Stimulated activated CD4-positive, alpha-beta T cell treated with anti-CD3 and anti-CD28 coated beads, TNF-alpha, amount 100 ng/mL, for 1 hour (primary cell): Measurements from ENCODE around the gene RAD9A.

Experiments used
- DNase-seq, 3 donors: peaks; one replicate each; pipeline ENCODE4 v3.0.0-alpha.2; 2020; ENCODE audit warnings: low read depth in 3 of 3, low spot score in 1 of 3

The RAD9A gene

DNA sequence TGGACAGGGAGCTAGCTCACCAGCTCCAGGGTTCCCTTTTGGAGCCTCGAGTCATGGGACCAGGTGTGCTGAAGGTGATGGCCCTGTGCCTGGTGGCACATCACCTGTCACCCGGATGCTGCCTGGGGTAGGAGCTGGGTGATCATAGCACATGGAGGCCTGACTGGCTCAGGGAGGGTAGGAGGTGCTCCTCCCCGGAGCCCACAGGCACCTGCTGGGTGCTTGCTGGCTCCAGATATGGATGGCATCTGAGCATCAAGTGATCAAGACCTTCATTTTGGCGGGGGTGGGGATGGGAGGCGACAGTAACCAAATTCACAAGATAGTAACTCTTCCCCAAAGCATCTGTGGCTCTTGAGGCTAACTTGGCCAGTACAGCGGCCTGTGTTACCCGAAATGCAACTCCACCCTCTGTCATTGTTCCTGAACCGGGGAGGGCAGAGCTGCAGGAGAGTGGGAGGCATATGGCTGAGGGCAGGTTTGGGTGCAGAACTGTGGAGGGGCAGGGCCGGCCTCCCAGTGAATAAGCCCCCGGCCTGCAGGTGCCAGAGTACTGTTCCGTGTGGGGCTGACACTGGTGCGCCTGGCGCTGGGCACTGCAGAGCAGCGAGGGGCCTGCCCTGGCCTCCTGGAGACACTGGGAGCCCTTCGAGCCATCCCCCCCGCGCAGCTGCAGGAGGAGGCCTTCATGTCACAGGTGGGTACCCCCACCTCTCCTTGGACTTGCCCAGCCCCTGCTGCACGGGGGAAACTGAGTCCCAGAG, 16.8 kb downstream of the RAD9A start:
- DNase-seq = no peak

DNA sequence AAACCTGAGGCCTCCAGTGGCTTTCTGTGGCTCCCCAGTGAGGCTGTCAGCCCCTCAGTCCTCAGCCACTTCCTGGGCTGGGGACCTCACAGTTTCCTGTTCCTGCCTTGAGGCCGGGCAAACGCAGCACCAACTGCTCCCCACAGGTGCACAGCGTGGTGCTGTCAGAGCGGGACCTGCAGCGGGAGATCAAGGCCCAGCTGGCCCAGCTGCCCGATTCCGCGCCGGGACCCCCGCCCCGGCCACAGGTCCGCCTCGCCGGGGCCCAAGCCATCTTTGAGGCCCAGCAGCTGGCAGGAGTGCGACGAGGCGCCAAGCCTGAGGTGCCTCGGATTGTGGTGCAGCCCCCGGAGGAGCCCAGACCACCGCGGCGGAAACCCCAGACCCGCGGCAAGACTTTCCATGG, 17.5 kb downstream of the RAD9A start:
- DNase-seq = peak in 2 of 3 donors; percentile 45 to 56

DNA sequence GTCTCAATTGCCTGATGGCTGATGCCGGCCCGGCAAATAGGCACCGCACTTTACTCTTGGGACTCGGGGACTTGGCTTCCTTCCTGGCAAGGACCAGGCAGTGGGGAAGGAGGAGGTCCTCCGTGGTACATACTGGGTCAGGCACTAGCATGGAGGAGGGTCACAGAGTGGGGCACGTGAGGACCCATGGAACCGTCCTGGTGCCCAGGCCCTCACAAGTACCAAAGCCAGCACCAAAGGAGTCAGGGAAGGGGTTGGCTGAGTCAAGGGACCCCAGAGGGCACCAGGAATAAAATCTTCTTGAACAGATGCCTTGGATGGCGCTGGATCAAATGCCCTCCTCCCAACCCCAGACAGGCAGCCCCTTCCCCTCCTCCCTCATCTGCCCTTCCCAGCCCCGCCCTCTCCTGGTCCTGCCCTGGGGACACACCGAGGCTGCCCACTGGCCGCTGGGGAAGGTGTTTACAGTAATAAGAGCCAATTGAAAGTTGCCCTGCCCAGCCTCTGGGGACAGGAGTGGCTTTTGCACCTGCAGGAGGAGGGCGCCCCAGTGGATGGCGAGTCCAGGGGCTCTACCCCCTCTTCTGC, 18.1 kb downstream of the RAD9A start:
- no peak for DNase-seq

DNA sequence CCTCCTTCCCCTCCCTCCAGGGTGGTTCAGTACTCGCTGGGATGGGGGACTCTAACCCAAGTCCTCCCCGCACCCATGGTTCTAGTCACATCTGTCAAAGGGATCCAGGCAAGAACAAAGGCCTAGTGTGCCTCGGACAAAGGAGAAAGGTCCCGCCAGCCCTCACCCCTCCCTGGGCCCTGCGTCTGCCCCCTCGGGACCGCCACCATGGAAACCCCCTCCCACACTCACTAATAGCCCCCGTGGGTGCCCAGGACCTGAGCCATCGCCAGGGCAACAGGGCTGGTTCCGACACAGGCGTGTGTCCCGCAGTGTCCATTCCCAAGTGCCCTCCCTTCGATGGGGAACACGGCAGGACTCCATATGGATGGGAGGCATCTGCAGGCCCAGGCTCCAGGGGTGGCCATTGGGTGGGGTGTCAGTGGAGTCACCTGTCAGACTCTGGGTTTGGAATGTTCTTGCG, 18.6 kb downstream of the RAD9A start:
- no peak for DNase-seq

DNA sequence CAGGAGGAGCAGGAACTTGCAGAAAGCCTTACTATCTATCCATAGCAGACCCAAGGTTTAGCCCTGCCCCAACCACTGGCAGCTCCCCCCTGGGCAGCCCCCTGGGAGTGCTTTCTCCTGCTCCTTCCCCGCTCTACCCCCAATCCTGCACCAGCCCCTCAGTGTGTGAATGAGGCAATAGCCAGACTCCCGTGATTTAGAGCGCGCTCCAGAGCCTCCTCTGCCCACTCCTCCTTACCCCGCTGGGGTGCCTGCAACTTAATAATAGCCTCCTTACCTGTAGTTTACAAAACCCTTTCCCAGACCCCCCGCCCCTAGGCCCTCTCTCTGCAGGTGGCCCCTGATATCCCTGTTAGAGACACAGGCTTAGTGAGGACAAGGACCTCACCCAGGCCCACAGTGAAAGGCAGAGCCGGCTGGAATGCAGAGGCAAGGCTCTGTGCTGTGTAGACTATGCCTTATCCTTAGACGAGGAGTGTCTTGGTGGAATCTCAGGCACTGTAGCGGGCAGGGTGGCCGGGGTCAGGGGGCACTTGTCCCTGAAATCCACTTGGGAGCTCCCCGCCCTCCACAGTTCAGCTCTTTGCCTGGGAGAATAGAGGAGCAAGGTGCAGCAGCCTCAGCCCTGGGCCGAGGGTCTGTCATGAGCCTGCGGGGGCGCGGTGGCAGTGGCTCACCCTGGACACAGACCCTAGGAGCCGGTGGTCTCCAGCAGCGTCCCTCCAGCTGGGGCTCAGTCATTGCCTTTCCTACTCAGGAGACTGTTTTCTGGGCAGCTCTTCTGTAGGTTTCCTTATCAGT, 19.4 kb downstream of the RAD9A start:
- no peak for DNase-seq

DNA sequence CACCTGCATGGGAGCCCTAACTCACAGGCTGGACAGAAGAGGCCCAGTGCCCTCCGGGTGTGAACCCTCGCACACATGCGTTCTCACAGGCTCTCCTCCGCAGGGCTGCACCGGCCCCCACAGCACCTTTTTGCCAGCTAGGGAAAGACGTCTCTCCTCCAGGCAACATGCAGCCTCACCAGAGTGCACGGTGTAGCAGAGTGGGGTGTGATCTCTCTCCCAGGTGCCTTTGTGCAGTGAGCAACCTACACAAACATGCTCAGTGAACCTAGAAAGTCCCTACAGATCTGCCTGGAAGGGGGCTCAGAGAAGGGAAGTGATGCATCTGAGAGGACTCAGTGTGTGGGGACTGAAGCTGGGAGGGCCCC, 20.0 kb downstream of the RAD9A start:
- DNase-seq = no peak

DNA sequence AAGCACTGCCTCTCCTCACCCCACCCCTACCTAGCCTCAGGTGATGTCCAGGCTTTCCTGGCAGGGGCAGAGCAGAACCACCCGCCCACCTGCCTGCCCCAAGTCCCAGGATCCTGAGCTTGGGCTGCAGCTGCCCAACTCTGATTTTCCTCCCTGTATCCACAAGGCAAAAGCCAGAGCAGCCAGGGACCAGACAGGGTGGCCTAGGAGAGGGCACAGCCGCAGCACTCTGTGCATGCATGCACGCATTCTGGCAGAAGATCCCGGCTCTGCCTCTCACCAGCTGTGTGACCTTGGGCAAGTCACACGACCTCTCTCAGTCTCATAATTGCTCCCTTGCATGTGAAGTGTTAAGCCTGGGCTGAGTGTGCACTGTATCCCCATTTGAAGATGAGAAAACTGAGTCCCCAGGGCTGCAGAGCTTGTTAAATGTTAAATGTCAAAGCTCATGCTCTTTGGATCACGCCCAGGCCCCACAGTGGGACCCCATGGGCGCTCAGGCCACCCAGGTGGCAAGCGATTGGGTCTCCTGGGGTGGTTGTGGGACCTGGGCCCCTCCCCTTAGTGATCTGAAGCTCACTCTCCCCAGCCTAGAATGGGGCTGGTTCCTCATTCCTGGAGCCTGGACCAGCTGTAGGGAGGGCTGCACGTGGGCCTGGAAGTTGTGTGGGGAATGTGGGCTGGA, 20.9 kb downstream of the RAD9A start:
- DNase-seq = no peak

DNA sequence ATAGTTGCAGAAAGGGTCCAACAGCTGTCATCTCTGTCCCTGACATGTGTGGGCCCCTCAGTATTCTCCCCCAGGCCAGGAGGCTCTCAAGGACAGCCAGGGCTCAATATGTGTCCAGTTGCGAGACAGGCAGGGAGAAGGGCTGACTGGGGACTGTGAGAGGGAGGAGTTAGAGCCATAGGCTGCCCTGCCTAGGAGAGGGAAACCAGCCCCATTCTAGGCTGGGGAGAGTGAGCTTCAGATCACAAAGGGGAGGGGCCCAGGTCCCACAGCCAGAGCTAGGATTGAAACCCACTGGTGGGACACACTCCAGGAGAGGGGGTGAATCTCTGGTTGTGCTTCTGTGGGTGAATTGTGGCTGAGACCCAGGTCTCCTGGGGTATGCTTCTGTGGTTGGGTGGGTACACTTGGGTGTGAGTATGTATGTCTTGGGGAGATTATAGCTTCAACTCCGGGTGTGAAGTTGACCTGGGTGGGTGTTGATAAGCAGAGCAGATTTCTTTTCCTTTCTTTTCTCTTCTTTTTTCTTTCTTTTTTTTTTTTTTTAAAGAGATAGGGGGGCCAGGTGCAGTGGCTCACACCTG, 21.6 kb downstream of the RAD9A start:
- no peak for DNase-seq

DNA sequence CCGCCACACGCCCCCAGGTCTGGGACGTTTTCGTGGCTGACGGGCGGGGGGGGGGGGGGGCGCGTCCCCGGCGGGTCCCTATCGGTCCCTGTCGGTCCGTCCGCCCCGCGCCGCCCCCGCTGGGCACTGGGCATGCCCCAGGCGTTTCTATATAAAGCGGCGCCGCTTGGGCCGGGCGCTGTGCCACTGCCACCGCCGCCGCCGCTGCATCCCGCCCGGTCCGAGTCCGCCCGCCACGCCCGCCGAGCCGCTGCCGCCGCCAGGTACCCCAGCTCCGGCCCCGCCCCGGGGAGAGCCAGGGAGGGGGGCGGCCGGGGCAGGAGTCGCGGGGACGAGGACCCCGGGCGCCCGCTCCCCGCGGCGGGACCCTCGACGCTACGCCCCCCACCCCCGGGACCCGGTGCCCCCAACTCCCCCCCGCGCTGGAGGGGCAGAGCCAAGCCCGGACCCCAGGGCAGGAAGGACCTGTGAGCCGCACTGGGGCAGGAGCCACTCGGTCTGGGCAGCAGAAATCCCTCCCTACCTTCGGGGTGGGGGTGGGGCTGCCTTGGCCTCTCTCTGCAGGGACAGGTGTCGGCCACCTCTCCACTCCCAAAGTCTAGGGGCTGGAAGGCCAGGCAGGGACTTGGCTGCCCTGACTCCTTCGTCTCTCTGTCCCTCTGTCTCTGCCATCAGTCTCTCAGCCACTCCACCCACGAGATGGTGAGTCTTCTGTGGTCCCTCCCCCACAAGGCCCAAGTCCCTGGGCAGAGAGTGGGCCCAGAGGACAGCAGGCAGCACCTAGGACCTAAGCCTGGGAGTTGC, 23.9 kb downstream of the RAD9A start, which contains the start of gene CARNS1:
CARNS1 (plus strand) TSS at position 178 of the 804 bp plus-strand sequence; CDS start at position 700, 522 bp downstream.
- DNase-seq = no peak

DNA sequence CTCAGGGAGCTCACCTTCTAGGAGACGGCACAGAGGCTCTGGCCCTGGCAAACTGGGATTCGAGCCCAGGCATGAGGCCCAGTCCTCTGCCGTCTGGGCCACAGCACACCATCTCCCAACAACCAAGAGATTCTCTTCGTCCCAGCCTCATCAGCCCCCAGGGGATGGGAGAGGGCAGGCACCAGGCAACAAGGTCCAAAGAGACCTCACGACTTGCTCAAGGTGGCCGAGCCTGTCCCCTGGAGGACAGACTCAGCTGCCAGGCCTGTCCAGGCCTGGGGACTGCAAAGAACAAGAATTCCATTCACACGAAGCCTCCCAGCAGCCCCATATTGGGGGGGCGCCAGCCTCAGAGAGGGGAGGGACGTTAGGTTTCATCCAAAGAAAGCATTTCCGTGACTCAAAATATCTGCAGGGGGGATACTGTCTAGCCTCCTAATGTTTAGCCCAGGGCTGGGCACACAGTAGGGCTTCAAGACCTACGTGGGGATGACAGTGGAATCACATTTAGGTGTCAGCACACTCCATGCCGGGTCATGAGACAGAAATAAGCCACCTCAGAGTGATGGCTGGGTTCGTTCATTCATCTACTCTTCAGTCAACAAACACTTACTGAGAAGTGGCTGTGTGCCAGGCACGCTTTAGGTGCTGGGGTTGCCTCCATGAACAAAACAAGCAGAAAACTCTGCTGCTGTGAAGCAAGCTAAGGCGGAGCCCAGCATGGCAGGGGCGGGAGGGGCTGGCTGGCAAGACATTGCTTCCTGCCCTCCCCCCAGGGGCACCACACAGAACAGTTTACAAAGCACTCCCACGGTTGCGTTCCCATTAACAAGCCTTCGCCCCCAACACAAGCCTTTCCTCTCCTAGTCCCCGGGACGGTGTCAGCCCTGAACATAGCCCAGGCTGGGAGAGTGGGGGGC, 24.9 kb downstream of the RAD9A start:
- DNase-seq = peak in 2 of 3 donors; percentile 72 to 74

DNA sequence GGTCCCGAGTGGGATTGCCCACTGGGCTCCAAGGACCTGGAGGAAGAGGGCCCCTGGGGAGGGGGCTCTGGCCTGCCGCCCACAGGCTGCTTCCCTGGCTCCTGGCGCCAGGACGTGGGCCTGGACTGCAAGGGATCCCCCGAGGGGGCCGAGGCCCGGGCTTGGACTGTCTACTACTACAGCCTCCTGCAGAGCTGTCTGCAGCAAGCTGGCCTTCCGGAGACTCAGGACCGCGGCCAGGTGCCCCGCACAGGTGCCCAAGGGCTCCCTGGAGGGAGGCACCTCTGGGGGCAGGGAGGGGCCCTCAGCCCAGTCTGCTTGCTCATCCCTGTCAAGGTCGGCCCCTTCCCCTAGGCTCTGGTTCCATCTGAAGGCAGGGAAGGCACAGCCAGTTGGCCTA, 25.6 kb downstream of the RAD9A start:
- no peak for DNase-seq

DNA sequence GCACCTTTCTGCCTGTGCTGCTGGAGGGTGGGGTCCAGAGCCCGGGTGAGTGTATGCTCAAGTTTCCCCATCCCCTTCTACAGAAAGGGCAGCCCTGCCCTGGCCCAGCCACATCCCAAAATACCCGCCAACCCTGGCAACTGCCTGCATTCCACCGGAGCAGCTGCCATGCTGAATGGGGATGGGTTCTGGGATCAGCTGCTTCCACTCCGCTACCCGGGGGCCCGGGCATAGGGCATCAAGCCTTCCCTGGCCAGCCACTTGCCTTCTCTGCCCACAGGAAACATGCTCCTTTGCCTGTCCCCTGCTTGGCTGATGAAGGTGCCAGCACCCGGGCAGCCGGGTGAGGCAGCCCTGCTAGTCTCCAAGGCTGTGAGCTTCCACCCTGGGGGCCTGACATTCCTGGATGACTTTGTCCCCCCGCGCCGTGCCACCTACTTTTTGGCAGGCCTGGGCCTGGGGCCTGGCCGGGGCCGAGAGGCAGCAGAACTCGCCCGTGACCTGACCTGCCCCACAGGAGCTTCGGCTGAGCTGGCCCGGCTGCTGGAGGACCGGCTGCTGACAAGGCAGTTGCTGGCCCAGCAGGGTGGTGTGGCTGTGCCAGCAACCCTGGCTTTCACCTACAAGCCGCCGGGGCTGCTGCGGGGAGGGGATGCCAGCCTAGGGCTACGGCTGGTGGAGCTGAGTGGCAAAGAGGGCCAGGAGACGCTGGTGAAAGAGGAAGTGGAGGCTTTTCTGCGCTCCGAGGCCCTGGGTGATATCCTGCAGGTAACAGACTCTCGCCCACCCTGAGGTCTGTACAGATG, 26.9 kb downstream of the RAD9A start:
- no peak for DNase-seq

DNA sequence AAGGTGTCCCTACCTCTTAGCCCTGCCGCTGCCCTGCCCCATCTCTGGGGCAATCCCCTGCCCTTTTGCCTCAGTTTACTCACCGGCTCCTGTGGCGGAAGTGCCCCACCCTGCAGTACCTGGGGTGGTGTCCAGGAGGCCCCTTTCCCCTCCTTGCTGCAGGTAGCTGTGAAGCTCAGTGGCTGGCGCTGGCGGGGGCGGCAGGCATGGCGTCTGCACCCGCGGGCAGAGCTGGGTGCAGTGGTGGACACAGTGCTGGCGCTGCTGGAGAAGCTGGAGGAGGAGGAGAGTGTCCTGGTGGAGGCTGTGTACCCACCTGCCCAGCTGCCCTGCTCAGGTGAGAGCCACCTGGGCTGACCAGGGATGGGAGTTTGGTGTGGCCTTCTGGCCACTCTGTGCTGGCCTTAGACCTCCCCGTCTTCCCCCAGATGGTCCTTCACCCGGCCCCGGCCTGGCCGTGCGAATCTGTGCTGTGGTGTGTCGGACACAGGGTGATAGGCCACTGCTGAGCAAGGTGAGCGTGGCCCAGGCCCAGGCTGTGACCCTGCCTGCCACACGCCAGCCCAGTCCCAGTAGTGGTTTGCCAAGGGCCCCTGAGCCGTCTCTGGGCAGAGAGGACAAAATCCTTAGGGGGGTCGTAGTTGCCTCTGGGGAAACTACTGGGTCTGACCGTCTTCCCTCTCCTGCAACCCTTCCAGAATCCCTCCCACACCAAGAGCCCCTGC, 27.7 kb downstream of the RAD9A start:
- DNase-seq = no peak

DNA sequence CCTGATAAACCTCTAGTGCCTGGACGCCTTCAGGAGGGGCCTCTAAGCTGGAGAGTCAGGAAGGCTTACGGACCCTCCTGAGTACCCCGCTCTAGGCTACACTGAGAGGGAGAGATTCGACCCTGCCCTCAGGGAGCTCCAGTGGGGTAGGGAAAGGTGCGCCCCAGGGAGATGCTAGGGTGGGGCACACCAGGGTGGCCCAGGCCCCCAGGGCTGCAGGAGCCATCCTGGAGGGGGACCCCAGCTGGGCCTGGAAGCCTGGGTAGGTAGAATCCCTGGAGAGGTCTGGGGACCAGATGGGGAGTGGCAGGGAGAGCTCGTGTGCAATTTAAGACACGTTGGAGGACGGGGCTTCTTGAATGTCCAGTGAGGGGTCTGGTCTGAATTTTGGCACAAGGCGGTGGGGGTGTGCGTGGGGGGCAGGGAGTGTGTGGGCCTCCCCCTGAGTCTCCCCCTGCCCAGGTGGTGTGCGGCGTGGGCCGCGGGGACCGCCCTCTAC, 28.4 kb downstream of the RAD9A start:
- DNase-seq = no peak

DNA sequence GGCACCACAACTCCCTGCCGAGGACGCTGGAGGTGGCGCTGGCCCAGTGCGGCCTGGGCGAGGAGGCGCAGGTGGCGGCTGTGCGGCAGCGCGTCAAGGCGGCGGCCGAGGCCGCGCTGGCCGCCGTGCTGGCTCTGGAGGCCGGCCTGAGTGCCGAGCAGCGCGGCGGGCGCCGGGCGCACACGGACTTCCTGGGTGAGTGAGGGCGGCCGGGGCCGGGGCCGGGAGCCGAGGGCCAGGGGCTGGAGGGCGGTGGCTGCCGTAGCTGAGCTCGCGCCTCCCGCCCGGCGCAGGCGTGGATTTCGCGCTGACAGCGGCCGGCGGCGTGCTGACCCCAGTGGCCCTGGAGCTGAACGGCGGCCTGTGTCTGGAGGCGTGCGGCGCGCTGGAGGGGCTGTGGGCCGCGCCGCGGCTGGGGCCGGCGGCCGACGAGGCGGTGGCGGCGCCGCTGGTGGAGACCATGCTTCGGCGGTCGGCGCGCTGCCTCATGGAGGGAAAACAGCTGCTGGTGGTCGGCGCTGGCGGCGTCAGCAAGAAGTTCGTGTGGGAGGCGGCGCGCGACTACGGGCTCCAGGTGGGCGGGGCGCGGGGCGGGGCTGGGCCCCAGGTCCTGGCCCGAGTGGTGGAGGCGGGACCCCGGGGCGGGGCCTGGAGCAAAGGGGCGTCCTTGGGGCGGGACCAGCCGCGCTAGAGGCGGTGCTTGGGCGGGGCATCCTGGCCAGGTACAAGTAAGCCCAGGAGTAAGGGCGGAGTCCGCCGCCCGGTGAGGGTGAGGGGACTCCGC, 29.1 kb downstream of the RAD9A start:
- DNase-seq = peak; percentile 98 to 100 (median 99)

DNA sequence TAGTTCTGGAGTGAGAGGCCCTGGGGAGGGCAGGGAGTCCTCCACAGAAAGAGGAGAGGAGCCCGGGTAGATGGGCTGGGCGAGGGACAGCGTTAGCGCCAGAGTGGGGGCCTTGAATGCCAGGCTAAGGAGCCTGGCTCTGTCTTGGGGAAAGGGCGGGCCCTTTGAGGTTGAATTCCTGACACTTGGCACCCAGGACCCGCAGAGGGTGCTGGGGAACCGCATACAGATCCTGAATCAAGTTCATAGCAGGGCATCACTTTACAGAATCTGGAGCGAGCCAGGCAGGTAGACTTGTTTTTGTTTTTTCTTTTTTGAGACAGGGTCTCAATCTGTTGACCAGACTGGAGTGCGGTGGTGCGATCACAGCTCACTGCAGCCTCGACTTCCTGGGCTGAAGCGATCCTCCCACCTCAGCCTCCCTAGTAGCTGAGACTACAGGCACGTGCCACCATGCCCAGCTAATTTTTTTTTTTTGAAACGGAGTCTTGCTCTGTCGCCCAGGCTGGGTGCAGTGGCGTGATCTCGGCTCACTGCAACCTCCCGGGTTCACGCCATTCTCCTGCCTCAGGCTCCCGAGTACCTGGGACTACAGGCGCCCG, 29.7 kb downstream of the RAD9A start:
- no peak for DNase-seq
